Hepatocyte (in vitro differentiated cells): ENCODE results near the gene CKLF. TPM values are rescaled to one million over a fixed set of nuclear protein-coding genes. Genes with fewer than 3 reads are reported as not detected.

Experiments used
- DNase-seq: peaks from one replicate; pipeline ENCODE4 v3.0.0-alpha.2; 2016; ENCODE audit warnings: low spot score
- H2AFZ ChIP-seq: fragments of 200-600 bp; sonication (generic); 2 replicates; pipeline ENCODE4 v1.6.0; 2016; ENCODE audit warnings: antibody characterized with exemption, mild to moderate bottlenecking
- H3K27ac ChIP-seq: fragments of 200-600 bp; sonication (generic); 2 replicates; pipeline ENCODE4 v1.5.1; 2016; ENCODE audit warnings: mild to moderate bottlenecking
- H3K27me3 ChIP-seq: fragments of 200-600 bp; sonication (generic); 2 replicates; pipeline ENCODE4 v1.6.1; 2016
- H3K36me3 ChIP-seq: fragments of 200-600 bp; sonication (generic); replicated peaks from 2 replicates; pipeline ENCODE4 v1.5.1; 2016; ENCODE audit warnings: low read depth; ENCODE audit not compliant: insufficient read depth
- H3K4me1 ChIP-seq: fragments of 200-600 bp; sonication (generic); 2 replicates; pipeline ENCODE4 v1.5.1; 2016; ENCODE audit warnings: mild to moderate bottlenecking, moderate library complexity; ENCODE audit not compliant: insufficient read depth
- H3K4me2 ChIP-seq: fragments of 200-600 bp; sonication (generic); 2 replicates; pipeline ENCODE4 v1.6.0; 2016
- H3K4me3 ChIP-seq: fragments of 200-600 bp; sonication (generic); 2 replicates; pipeline ENCODE4 v1.5.1; 2016; ENCODE audit warnings: mild to moderate bottlenecking
- H3K79me2 ChIP-seq: fragments of 200-600 bp; sonication (generic); 2 replicates; pipeline ENCODE4 v1.6.0; 2017; ENCODE audit warnings: mild to moderate bottlenecking
- H3K9me2 ChIP-seq: fragments of 200-600 bp; sonication (generic); replicated peaks from 2 replicates; pipeline ENCODE4 v1.6.0; 2017; ENCODE audit warnings: mild to moderate bottlenecking; ENCODE audit not compliant: insufficient read depth
- H3K9me3 ChIP-seq: fragments of 200-600 bp; sonication (generic); 2 replicates; pipeline ENCODE4 v1.5.1; 2016; ENCODE audit warnings: low read depth, mild to moderate bottlenecking
- H4K20me1 ChIP-seq: fragments of 200-600 bp; sonication (generic); 2 replicates; pipeline ENCODE4 v1.6.0; 2016; ENCODE audit warnings: mild to moderate bottlenecking; ENCODE audit not compliant: insufficient read depth, poor library complexity, severe bottlenecking
- EZH2 ChIP-seq: fragments of 200-600 bp; sonication (generic); IDR thresholded peaks from 2 replicates; pipeline ENCODE4 v1.6.1; 2016; ENCODE audit warnings: antibody characterized with exemption, mild to moderate bottlenecking, borderline replicate concordance
- EZH2phosphoT487 ChIP-seq: fragments of 200-600 bp; sonication (generic); IDR thresholded peaks from one replicate; pipeline ENCODE4 v1.6.1; 2018; ENCODE audit warnings: antibody characterized with exemption, mild to moderate bottlenecking, low read depth, moderate library complexity; ENCODE audit not compliant: unreplicated experiment, severe bottlenecking
- WGBS: methylation state at CpG from one replicate; pipeline ENCODE4 v1.1.6; 2016; ENCODE audit warnings: low lambda C conversion rate; ENCODE audit errors: missing lambda C conversion rate; 5-methylcytosine and 5-hydroxymethylcytosine counted together
- polyA plus RNA-seq: library from polyadenylated mRNA; unstranded; fragments of >200 nt; fragmentation: Nextera tagmentation; extraction: Ambion mirVana; gene quantifications from 2 replicates; pipeline ENCODE4 v1.2.1, GENCODE V29; 2016
- total RNA-seq: library from RNA; depleted of rRNA; stranded (reverse); fragments of >200 nt; gene quantifications from 2 replicates; pipeline ENCODE4 v1.2.3, GENCODE V29; 2014
- TF ChIP-seq, protein P1 (sequence below): fragments of 200-600 bp; sonication (generic); IDR thresholded peaks from 2 replicates; pipeline ENCODE4 v1.5.1; 2016; ENCODE audit warnings: antibody characterized with exemption, mild to moderate bottlenecking; ENCODE audit not compliant: poor library complexity

Gene CKLF
- total and polyA plus RNA-seq, 2 experiments from 2014 or later = 39.9 to 53.5 TPM

DNA sequence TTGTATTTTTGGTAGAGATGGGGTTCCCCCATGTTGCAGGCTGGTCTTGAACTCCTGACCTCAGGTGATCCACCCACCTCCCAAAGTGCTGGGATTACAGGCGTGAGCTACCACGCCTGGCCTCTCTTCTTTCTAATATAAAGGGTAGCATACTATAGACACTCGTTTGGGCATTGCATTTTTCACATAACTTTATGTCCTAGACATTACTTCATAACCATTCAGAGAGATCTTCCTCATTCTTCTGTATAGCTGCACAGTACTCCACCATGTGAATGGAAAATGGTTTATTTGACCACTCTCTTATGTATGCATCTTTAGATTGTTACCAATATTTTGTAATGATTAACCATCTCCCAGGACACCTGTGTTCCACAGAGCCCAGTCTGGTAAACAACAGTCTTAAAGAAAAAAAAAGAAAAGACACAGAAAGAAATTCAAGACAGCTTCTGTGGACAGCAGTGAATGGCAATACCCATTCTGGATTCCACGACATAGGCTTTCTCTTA lies 44.6 kb upstream of the CKLF start:
- Histone ChIP-seq H3K4me1 (no peaks in the 10 kb centered on the region), H3K9me2 (no peaks in the 10 kb centered on the region), H4K20me1 (no peaks in the 10 kb centered on the region), H3K4me2 (no peak overlapping the region), H3K9me3 (no peaks in the 10 kb centered on the region), H3K27ac (no peak overlapping the region), H3K36me3 (no peaks in the 10 kb centered on the region), H3K4me3 (no peak overlapping the region), H2AFZ (no peak overlapping the region), H3K27me3 (no peaks in the 10 kb centered on the region), H3K79me2 (no peaks in the 10 kb centered on the region)
- DNase-seq = no peak
- 86% methylated on average over 4 of the region's 4 CpGs for WGBS
- TF ChIP-seq EZH2phosphoT487 = no peak
- no peak for TF ChIP-seq EZH2
- TF ChIP-seq, protein P1, sequence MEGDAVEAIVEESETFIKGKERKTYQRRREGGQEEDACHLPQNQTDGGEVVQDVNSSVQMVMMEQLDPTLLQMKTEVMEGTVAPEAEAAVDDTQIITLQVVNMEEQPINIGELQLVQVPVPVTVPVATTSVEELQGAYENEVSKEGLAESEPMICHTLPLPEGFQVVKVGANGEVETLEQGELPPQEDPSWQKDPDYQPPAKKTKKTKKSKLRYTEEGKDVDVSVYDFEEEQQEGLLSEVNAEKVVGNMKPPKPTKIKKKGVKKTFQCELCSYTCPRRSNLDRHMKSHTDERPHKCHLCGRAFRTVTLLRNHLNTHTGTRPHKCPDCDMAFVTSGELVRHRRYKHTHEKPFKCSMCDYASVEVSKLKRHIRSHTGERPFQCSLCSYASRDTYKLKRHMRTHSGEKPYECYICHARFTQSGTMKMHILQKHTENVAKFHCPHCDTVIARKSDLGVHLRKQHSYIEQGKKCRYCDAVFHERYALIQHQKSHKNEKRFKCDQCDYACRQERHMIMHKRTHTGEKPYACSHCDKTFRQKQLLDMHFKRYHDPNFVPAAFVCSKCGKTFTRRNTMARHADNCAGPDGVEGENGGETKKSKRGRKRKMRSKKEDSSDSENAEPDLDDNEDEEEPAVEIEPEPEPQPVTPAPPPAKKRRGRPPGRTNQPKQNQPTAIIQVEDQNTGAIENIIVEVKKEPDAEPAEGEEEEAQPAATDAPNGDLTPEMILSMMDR = no peak

DNA sequence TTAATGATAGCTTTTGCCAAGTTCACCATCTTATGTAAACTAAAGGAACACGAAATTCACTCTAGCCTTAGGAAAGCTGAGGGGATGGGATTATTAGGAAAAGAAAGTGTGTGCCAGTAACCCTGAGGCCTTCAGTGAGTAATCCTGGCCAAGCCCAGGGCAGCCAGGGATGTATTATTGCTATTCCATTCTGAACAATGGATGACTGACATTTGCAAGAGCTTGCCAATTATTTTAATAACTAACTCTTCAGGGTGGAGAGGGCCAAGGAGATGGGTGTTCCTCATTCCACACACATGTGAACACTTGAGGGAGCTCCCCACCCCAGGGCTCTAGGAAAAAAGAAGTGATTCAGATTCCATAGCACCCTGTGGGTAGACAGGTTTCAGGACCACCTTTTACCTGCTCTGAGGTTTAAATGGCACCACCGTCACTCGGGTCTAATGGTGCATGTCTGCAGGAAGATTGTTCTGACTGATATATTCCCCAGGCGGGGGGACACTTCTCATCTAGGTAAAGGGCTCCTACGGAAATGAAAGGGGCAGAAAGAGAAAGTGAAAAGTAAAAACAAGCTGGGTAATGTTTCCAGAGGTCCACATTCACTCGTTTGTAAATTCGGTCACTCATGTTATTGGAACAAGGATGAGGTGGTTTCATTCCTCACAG lies 44.0 kb upstream of the CKLF start:
- H3K27ac ChIP-seq = no peak overlapping the region
- no peak for TF ChIP-seq EZH2phosphoT487
- TF ChIP-seq, protein P1 = no peak
- no peak for TF ChIP-seq EZH2
- no peak overlapping the region for H2AFZ ChIP-seq
- DNase-seq = no peak
- H3K4me3 ChIP-seq = no peak overlapping the region
- no peaks in the 10 kb centered on the region for H3K27me3 ChIP-seq
- no peaks in the 10 kb centered on the region for H3K9me2 ChIP-seq
- H3K4me1 ChIP-seq = no peaks in the 10 kb centered on the region
- H3K79me2 ChIP-seq = no peaks in the 10 kb centered on the region
- no peaks in the 10 kb centered on the region for H4K20me1 ChIP-seq
- H3K9me3 ChIP-seq = no peaks in the 10 kb centered on the region
- H3K4me2 ChIP-seq = no peak overlapping the region
- no peaks in the 10 kb centered on the region for H3K36me3 ChIP-seq
- 95% methylated on average over 7 of the region's 7 CpGs for WGBS

DNA sequence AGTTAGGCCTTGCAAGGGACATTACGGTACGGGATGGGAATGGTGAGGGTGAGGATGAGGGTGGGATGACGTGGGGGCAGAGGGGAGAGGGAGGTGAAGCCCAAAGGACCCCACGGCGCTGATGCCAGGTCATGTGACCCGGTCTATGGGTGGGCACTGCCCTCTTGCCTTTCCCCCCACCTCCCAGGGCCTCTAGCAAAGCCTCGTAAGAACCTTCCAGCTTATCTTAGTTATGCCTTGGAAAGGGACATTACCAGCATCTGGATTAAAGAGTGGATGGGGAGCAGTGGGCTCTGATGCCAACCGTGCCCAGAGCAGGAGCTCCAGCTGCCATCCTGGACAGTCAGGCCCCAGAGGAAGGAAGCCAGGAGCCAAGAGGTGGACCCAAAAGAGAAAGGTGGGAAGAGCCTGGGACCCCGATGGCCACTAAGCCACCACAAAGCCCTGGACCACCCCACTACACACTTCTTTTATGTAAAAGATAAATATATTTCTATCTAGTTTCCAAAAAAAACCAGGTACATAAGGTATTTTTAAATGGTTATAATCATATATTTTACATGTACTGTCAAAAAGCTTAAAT lies 43.4 kb upstream of the CKLF start:
- H3K27me3 ChIP-seq = no peaks in the 10 kb centered on the region
- no peaks in the 10 kb centered on the region for H3K4me1 ChIP-seq
- H3K36me3 ChIP-seq = no peaks in the 10 kb centered on the region
- no peak overlapping the region for H3K27ac ChIP-seq
- no peaks in the 10 kb centered on the region for H3K79me2 ChIP-seq
- DNase-seq = no peak
- H3K4me2 ChIP-seq = no peak overlapping the region
- TF ChIP-seq, protein P1 = no peak
- TF ChIP-seq EZH2 (no peak), EZH2phosphoT487 (no peak)
- H3K9me2 ChIP-seq = no peaks in the 10 kb centered on the region
- no peaks in the 10 kb centered on the region for H3K9me3 ChIP-seq
- H2AFZ ChIP-seq = no peak overlapping the region
- WGBS = 96% methylated on average over 9 of the region's 9 CpGs
- H4K20me1 ChIP-seq = no peaks in the 10 kb centered on the region
- H3K4me3 ChIP-seq = no peak overlapping the region
